ENCODE data around the gene SPDYE16.
"Not testable (repeated sequence)": the region's sequence is repeated elsewhere in the genome, so short reads cannot be mapped to it uniquely, and the experiment has no call there.

The SPDYE16 gene

GRCh38 chr7:76504351-76505167 lies 38.5 kb downstream of the SPDYE16 start:
- DNase-seq (ENCODE audit: low read depth, low spot score), result not testable (repeated sequence)

DNA sequence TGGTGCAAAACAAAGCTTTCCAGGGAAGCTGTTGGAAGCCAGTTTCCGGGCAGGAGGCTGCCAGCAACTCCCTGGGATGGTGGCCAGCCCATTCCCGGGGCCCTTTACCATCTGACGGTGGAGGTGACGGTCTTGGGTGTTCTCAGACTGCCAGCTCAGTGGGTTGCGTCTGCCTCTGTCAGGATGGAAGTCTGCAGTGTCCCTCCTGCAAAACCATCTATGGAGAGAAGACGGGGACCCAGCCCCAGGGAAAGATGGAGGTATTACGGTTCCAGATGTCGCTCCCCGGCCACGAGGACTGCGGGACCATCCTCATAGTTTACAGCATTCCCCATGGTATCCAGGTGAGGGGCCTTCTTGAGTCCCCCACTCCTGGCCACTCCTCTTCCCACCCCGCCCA lies 39.9 kb downstream of the SPDYE16 start:
- not testable (repeated sequence) for DNase-seq (ENCODE audit: low read depth, low spot score)

DNA sequence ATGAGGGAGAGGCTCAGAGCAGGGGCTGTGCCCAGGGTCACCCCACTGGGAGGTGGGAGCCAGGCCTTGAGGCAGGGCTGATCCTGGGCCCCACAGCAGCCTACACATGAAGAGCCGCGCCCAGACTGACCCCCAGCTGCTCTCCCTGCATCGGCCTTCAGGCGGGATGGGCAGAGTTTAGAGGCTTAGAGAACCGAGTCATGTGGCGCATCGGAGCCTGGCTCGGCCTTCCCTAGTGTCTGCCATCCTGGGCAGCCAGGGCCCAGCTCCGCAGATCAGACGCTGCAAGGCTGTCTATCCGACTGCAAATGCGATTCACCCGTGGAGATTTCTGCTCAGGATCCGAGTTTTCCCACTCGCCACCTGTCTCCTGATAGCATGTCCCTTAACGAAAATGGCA lies 40.3 kb downstream of the SPDYE16 start:
- DNase-seq (ENCODE audit: low read depth, low spot score), result not testable (repeated sequence)

- not testable (repeated sequence) for DNase-seq (ENCODE audit: low read depth, low spot score)
These were observed 40.9 kb downstream of the SPDYE16 start for GRCh38 chr7:76502224-76502623.

DNA sequence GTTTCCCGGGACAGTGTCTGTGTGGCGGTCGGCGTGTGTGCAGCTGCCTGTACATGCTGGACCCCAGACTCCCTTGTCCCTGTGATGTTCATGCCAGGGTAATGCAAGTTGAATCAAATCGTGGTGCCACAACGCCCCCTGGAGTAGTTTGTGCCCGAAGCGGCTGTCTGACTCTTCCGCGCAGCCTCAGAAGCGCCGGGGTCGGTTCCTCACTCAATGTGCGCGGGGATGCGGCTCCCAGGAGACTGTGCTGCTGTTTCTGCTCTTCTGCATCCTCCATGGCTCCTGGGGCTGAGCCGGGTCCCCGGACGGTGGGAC lies 43.2 kb downstream of the SPDYE16 start:
- DNase-seq (ENCODE audit: low read depth, low spot score), result not testable (repeated sequence)

- DNase-seq (ENCODE audit: low read depth, low spot score), result not testable (repeated sequence)
These were observed 43.7 kb downstream of the SPDYE16 start for GRCh38 chr7:76499201-76499923.

DNA sequence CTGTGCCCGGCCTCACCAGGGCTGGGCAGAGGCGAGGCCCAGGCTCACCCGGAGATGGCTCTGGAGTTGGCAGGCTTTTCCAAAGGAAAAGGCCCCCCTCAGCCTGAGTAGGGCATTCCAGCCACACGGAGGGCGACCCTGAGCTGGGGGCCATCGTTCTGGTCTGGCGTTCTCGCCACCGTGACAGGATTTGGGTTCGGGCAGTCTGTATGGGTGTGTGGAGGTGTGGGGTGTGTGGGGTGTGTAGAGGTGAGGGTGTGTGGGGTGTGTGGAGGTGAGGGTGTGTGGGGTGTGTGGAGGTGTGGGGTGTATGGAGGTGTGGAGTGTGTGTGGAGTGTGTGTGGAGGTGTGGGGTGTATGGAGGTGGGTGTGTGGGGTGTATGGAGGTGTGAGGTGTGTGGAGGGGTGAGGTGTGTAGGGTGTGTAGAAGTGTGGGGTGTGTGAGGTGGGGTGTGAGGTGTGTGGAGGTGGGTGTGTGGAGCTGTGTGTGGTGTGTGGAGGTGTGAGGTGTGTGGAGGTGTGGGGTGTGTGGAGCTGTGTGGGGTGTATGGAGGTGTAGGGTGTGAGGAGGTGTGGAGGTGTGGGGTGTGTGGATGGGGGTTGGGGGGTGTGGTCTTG lies 44.4 kb downstream of the SPDYE16 start:
- DNase-seq (ENCODE audit: low read depth, low spot score), result not testable (repeated sequence)

GRCh38 chr7:76497918-76498582 lies 45.0 kb downstream of the SPDYE16 start:
- DNase-seq (ENCODE audit: low read depth, low spot score), result not testable (repeated sequence)

DNA sequence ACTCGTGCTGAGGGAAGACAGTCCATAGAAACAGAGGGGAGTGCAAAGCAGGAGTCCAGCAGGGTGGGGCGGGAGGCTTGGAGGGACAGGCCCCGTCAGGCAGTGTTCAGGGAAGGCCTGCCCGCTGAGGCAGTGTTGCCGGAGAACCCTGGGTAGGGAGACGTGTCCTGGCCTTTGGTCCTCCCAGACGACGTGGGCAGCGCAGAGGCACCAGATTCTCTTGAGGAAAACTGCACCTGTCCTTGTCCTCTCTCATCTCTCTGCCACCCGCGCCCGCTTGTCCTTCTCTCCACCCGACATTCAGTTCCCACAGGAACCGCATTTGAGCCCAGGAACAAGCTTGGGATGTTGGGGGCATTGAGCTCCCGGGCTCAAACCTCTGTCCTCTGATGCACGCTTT lies 47.4 kb downstream of the SPDYE16 start:
- not testable (repeated sequence) for DNase-seq (ENCODE audit: low read depth, low spot score)

- not testable (repeated sequence) for DNase-seq (ENCODE audit: low read depth, low spot score)
These were observed 51.0 kb downstream of the SPDYE16 start for GRCh38 chr7:76492139-76492538.

GRCh38 chr7:76487969-76488368 lies 55.1 kb downstream of the SPDYE16 start:
- not testable (repeated sequence) for DNase-seq (ENCODE audit: low read depth, low spot score)

DNA sequence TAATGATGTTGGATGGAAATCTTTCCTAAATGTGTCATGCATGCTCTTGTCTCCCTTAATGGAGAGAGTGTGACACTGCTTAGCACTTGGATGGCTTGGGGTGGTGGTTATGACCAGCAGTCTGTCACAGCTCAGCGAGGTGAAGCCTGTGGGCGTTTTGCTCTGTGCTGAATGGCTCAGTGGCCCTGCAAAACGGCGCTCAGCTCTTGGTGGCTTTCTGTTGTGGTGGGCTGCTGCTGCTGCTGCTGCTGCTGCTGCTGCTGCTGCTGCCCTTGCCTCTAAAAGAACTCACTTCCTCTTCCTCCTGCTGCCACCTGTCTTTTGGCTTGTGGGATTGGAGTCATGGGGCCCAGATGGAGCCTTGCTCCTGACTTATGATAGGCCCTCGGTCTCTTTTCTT lies 56.5 kb downstream of the SPDYE16 start:
- not testable (repeated sequence) for DNase-seq (ENCODE audit: low read depth, low spot score)

DNA sequence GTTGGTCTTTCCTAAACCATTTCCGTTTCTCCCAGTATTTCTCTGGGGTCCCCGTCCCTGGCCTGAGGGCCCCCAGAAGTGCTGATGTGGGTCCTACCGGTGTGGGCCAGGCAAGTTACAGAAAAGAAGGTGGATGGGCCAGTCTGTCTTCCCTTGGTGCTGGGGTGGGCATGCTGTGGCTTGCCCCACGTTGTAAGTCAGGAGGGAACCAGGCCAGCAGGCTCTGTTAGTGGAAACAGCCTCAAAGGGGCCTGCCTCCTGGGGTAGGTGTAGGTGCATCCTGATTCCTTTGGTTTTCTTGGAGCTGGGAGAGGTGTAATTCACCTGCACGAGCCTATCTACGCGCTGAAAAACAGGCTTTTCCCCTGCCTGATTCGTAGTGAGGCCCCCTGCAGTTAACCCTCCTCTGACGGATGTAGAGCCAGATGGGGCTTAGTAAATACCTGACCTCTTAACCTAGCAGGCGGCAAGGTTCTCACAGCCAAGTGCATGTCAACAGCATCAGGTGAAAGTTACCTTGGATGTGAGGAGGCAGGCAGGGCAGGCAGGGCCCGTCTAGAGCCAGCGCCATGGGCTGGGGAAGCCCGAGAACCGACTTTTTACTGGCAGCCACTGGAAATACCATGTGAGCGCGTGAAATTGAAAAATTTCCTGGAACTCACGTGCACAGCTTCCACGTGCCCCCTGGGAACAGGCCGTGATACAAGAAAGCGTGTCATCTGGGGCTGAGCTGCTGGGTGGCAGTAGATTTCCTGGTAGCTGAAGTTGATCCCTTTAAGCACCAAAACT lies 57.1 kb downstream of the SPDYE16 start:
- not testable (repeated sequence) for DNase-seq (ENCODE audit: low read depth, low spot score)

DNA sequence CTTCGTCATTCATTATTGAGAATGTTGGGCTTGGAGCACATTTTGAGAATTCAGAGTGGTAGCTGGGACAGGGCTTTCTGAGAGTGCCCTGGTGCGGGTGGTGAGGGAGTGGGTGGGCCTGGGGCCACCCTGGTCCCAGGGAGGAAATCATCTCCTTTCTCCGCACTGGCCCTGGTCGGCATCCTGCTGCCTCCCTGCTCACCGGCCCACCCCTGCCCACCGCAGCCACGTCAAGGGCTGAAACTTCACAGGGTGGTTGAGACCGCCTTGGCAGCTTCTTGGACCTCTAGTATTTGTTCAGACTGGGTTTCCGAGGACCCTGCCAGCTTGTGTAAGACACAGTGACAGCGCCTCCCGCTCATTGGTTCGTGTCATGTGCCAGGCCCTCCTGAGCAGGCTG lies 58.6 kb downstream of the SPDYE16 start:
- DNase-seq (ENCODE audit: low read depth, low spot score), result not testable (repeated sequence)

DNA sequence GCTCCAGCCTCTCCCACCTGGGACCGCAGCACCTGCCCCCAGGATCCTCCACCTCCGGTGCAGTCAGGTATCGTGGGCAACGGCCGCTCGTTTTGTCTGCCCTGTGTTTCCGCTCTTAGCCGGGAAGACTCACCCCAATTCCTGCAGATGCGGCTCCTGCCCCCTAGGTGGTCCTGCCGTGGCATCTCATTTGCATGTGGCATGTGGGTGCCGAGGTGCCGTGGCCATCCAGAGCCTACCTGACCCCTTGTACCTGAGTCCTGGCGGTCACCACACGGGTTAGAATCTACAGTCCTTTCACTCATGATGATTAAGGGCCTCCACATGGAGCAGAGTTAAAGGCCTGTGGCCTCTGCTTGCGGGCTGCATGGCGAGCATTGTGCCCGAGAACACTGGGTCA lies 60.0 kb downstream of the SPDYE16 start:
- DNase-seq (ENCODE audit: low read depth, low spot score), result not testable (repeated sequence)

GRCh38 chr7:76482660-76483059 lies 60.4 kb downstream of the SPDYE16 start:
- DNase-seq (ENCODE audit: low read depth, low spot score), result not testable (repeated sequence)

Measured in ELF-1 (cell line).